RWPE2 (cell line): ENCODE results near the gene SHC4.

ENCODE experiments used
- ATAC-seq: fragments of 200-7000 bp; cut with Tn5 transposase; 3 replicates; pipeline ENCODE4 v1.9.1; 2021; ENCODE audit warnings: low read depth
- DNase-seq: peaks from one replicate; pipeline ENCODE4 v3.0.0-alpha.2; 2020; ENCODE audit warnings: low spot score
- H3K27ac ChIP-seq: fragments of 450-650 bp; 2 replicates; pipeline ENCODE4 v1.5.1; 2017; ENCODE audit warnings: mild to moderate bottlenecking; ENCODE audit not compliant: poor library complexity, severe bottlenecking
- H3K27me3 ChIP-seq: fragments of 250-450 bp; sonication (Bioruptor Pico); 2 replicates; pipeline ENCODE4 v1.5.1; 2021; ENCODE audit warnings: mild to moderate bottlenecking, moderate library complexity; ENCODE audit not compliant: insufficient read depth, poor library complexity, severe bottlenecking
- H3K36me3 ChIP-seq: fragments of 250-450 bp; sonication (Bioruptor Pico); 2 replicates; pipeline ENCODE4 v1.5.1; 2020; ENCODE audit warnings: low read depth, mild to moderate bottlenecking, moderate library complexity
- H3K4me1 ChIP-seq: fragments of 250-450 bp; sonication (Bioruptor Pico); 2 replicates; pipeline ENCODE4 v1.5.1; 2021; ENCODE audit warnings: mild to moderate bottlenecking, moderate library complexity; ENCODE audit not compliant: insufficient read depth, poor library complexity, severe bottlenecking
- H3K4me3 ChIP-seq: fragments of 250-450 bp; sonication (Bioruptor Pico); 2 replicates; pipeline ENCODE4 v1.5.1; 2021; ENCODE audit warnings: mild to moderate bottlenecking, moderate library complexity; ENCODE audit not compliant: severe bottlenecking
- H3K9me3 ChIP-seq: fragments of 250-450 bp; sonication (Bioruptor Pico); 2 replicates; pipeline ENCODE4 v1.5.1; 2021; ENCODE audit warnings: mild to moderate bottlenecking, moderate library complexity; ENCODE audit not compliant: severe bottlenecking
- TF ChIP-seq, protein P1 (sequence below): fragments of 450-650 bp; IDR thresholded peaks from one replicate; pipeline ENCODE4 v1.5.1; 2017; ENCODE audit warnings: mild to moderate bottlenecking, moderate library complexity; ENCODE audit not compliant: poor library complexity, severe bottlenecking

Gene SHC4

DNA sequence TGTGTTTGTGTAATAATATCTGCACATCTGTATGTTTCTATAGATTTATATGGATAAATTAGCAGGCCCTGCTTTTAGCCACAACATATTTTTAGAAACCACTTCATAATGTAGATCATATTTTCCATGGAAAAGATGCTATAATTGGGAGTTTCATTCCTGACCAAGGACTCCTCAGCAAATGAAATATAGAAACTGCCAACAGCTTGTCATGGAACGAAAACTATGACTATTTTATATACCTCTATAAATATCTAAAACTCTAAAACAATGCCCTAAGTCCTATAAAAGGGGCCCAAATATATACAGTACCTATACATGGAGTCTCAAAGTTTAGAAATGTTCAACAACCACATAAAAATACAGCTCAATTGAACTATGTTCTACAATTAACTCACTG lies 57.9 kb downstream of the SHC4 start:
- no peak overlapping the region for H3K27ac ChIP-seq
- no peak overlapping the region for H3K4me3 ChIP-seq
- TF ChIP-seq, protein P1, sequence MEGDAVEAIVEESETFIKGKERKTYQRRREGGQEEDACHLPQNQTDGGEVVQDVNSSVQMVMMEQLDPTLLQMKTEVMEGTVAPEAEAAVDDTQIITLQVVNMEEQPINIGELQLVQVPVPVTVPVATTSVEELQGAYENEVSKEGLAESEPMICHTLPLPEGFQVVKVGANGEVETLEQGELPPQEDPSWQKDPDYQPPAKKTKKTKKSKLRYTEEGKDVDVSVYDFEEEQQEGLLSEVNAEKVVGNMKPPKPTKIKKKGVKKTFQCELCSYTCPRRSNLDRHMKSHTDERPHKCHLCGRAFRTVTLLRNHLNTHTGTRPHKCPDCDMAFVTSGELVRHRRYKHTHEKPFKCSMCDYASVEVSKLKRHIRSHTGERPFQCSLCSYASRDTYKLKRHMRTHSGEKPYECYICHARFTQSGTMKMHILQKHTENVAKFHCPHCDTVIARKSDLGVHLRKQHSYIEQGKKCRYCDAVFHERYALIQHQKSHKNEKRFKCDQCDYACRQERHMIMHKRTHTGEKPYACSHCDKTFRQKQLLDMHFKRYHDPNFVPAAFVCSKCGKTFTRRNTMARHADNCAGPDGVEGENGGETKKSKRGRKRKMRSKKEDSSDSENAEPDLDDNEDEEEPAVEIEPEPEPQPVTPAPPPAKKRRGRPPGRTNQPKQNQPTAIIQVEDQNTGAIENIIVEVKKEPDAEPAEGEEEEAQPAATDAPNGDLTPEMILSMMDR = no peak
- H3K36me3 ChIP-seq = no peaks in the 10 kb centered on the region
- ATAC-seq (no peak), DNase-seq (no peak)
- H3K9me3 ChIP-seq = no peaks in the 10 kb centered on the region
- no peaks in the 10 kb centered on the region for H3K27me3 ChIP-seq
- no peaks in the 10 kb centered on the region for H3K4me1 ChIP-seq

DNA sequence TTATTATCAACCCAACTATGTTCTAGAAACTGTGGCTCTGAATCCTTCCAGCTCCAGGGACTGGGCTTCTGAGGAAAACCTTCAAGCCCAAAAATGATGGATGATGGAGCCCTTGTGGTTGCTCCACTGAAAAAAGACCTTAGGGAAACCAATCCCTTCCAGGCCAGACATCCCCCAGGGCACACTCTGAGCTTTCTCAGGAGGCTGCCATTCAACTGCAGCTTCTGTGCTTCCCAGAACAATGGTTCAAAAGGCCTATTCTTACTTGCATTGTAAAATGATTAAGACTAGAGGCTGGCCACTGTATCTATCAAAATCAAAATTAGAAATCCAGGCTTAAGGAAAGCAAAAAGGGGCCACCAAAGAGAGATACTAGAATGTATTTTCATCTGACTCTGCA lies 58.5 kb downstream of the SHC4 start:
- no peak overlapping the region for H3K4me3 ChIP-seq
- H3K36me3 ChIP-seq = no peaks in the 10 kb centered on the region
- H3K9me3 ChIP-seq = no peaks in the 10 kb centered on the region
- no peak overlapping the region for H3K27ac ChIP-seq
- H3K27me3 ChIP-seq = no peaks in the 10 kb centered on the region
- TF ChIP-seq, protein P1 = no peak
- DNase-seq = no peak
- no peaks in the 10 kb centered on the region for H3K4me1 ChIP-seq
- no peak for ATAC-seq

DNA sequence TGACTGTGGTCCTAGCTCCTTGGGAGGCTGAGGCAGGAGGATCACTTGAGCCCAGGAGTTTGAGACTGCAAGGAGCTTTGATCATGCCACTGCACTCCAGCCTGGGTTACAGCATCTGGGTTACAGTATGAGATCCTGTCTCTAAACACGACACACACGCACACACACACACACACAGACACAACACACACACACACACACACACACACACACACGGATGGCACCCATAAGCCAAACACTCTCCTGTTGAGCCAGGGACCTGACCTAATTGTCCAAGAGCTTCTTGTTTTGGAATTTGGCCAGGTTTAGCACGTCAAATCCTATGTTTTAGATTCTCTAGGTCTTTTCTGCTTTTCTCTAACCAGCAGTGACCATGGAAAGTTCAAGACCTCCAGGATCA lies 59.0 kb downstream of the SHC4 start:
- H3K27me3 ChIP-seq = no peaks in the 10 kb centered on the region

DNA sequence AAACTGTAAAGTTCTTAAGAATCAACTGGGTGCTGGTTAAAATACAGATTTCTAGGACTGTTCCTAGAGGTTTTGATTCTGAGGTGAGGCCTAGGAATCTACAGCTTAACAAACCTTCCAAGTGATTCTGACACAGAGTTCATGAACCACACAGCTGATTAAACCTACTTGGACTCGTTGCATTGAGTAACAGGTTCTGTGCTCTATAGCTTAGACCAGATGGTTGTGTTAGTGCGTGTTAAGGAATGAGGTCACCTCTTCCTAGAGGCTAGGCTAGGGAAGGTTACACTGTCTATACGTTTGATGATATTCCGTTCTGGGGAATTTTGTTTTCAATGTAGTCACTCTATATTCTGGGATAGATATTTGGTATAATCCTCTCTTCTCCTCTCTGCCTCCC lies 63.9 kb downstream of the SHC4 start:
- no peak for ATAC-seq
- H3K27ac ChIP-seq = no peak overlapping the region
- no peaks in the 10 kb centered on the region for H3K27me3 ChIP-seq

More for the DNA sequence above, 59.0 kb downstream of the SHC4 start:
- Histone ChIP-seq H3K4me1 (no peaks in the 10 kb centered on the region), H3K36me3 (no peaks in the 10 kb centered on the region), H3K9me3 (no peaks in the 10 kb centered on the region), H3K4me3 (no peak overlapping the region), H3K27ac (no peak overlapping the region)
- DNase-seq = no peak
- TF ChIP-seq, protein P1 = no peak
- no peak for ATAC-seq

DNA sequence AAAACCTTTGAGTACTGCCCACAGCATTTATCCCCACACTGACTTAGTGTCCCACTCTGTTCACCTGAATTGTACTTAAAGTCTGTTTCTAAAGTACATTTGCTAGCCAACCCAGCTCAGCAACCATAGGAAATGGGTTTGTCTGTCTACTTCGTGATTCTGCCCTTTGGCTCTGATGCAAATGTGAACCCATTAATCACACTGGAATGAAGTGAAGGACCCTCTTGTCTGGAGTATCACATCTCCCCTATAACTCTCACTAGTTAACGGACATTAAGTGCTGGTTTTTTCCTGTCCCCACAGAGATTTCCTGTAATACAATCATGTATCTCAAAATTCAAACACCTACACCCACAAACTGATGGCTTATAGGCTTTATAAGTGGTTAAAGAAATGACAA lies 65.3 kb downstream of the SHC4 start:
- DNase-seq (no peak), ATAC-seq (no peak)
- Histone ChIP-seq H3K4me3 (no peak overlapping the region), H3K27me3 (no peaks in the 10 kb centered on the region), H3K36me3 (no peaks in the 10 kb centered on the region), H3K27ac (no peak overlapping the region), H3K4me1 (no peaks in the 10 kb centered on the region), H3K9me3 (no peaks in the 10 kb centered on the region)
- TF ChIP-seq, protein P1 = no peak

More for the DNA sequence above, 63.9 kb downstream of the SHC4 start:
- no peaks in the 10 kb centered on the region for H3K4me1 ChIP-seq
- H3K36me3 ChIP-seq = no peaks in the 10 kb centered on the region
- H3K9me3 ChIP-seq = no peaks in the 10 kb centered on the region
- TF ChIP-seq, protein P1 = no peak
- DNase-seq = no peak
- H3K4me3 ChIP-seq = no peak overlapping the region
